Stimulated activated CD4-positive, alpha-beta T cell treated with anti-CD3 and anti-CD28 coated beads, Interleukin-4, amount 100 ng/mL, for 48 hours (primary cell): ENCODE data around the gene SNX25.

Experiments used
- DNase-seq, 2 donors: peaks; one replicate each; pipeline ENCODE4 v3.0.0-alpha.2; 2020; ENCODE audit warnings: low read depth in 2 of 2

SNX25 gene

GRCh38 chr4:185259719-185260118, 50.3 kb downstream of the SNX25 start:
- DNase-seq: no peak

GRCh38 chr4:185261946-185262345, 52.5 kb downstream of the SNX25 start:
- DNase-seq: no peak

GRCh38 chr4:185263419-185263818, 54.0 kb downstream of the SNX25 start:
- no peak for DNase-seq

- DNase-seq: no peak
Observed at GRCh38 chr4:185265942-185266341, 56.5 kb downstream of the SNX25 start.

- DNase-seq: no peak
Observed at GRCh38 chr4:185269286-185269685, 59.9 kb downstream of the SNX25 start.

GRCh38 chr4:185270037-185270436, 60.6 kb downstream of the SNX25 start:
- DNase-seq: no peak

GRCh38 chr4:185270885-185271284, 61.5 kb downstream of the SNX25 start:
- DNase-seq: no peak

GRCh38 chr4:185272245-185272644, 62.8 kb downstream of the SNX25 start:
- no peak for DNase-seq

GRCh38 chr4:185275501-185275900, 66.1 kb downstream of the SNX25 start:
- DNase-seq: no peak

GRCh38 chr4:185276036-185276435, 66.6 kb downstream of the SNX25 start:
- no peak for DNase-seq

- DNase-seq: no peak
Observed at GRCh38 chr4:185278716-185279115, 69.3 kb downstream of the SNX25 start.

- DNase-seq: no peak
Observed at GRCh38 chr4:185280608-185281007, 71.2 kb downstream of the SNX25 start.

GRCh38 chr4:185282968-185283367, 73.6 kb downstream of the SNX25 start:
- no peak for DNase-seq

GRCh38 chr4:185283723-185284122, 74.3 kb downstream of the SNX25 start:
- no peak for DNase-seq

- no peak for DNase-seq
Observed at GRCh38 chr4:185285632-185286393, 76.4 kb downstream of the SNX25 start.

GRCh38 chr4:185286571-185286970, 77.2 kb downstream of the SNX25 start:
- no peak for DNase-seq

- no peak for DNase-seq
Observed at GRCh38 chr4:185287031-185287430, 77.6 kb downstream of the SNX25 start.

- no peak for DNase-seq
Observed at GRCh38 chr4:185290018-185290607, 80.7 kb downstream of the SNX25 start.

GRCh38 chr4:185290656-185291055, 81.3 kb downstream of the SNX25 start:
- DNase-seq: no peak

GRCh38 chr4:185293202-185293601, 83.8 kb downstream of the SNX25 start:
- DNase-seq: no peak

GRCh38 chr4:185296665-185297460, 87.5 kb downstream of the SNX25 start:
- no peak for DNase-seq

- DNase-seq: no peak
Observed at GRCh38 chr4:185298728-185299430, 89.5 kb downstream of the SNX25 start.
